Heart left ventricle (tissue), 16 donors: ENCODE results near the gene MAPKAP1. TPM values are rescaled to one million over a fixed set of nuclear protein-coding genes. Genes with fewer than 3 reads are reported as not detected.

Experiments
- ATAC-seq, 4 donors: fragments of 200-7000 bp; cut with Tn5 transposase; one replicate each; pipeline ENCODE4 v1.9.1; 2020 to 2022; ENCODE audit warnings: moderate library complexity in 4 of 4, mild to moderate bottlenecking in 3 of 4, moderate number of reproducible peaks in 1 of 4
- DNase-seq, 5 donors: peaks; one replicate each; pipeline ENCODE4 v3.0.0-alpha.2; 2020
- H3K27ac ChIP-seq, 12 donors: fragments of 200-600 bp; sonication (generic) in 4 of 12; one replicate each; pipeline versions ENCODE4 v1.5.0 to v1.8.0; 2016 to 2022; ENCODE audit warnings: mild to moderate bottlenecking in 2 of 12
- H3K27me3 ChIP-seq, 9 donors: fragments of 200-600 bp; sonication (generic) in 2 of 9; one replicate each; pipeline versions ENCODE4 v1.5.1 to v1.8.0; 2016 to 2022; ENCODE audit warnings: mild to moderate bottlenecking in 3 of 9
- H3K36me3 ChIP-seq, 9 donors: fragments of 200-600 bp; sonication (generic) in 2 of 9; one replicate each; pipeline versions ENCODE4 v1.5.0 to v1.8.0; 2018 to 2022; ENCODE audit warnings: mild to moderate bottlenecking in 2 of 9
- H3K4me1 ChIP-seq, 12 donors: fragments of 200-600 bp; sonication (generic) in 4 of 12; one replicate each; pipeline versions ENCODE4 v1.5.0 to v1.8.0; 2016 to 2022; ENCODE audit warnings: mild to moderate bottlenecking in 3 of 12
- H3K4me3 ChIP-seq, 12 donors: fragments of 200-600 bp; sonication (generic) in 4 of 12; one replicate each; pipeline versions ENCODE4 v1.5.0 to v1.8.0; 2017 to 2022; ENCODE audit warnings: mild to moderate bottlenecking in 9 of 12, moderate library complexity in 4 of 12
- H3K9me3 ChIP-seq, 12 donors: fragments of 200-600 bp; sonication (generic) in 4 of 12; one replicate each; pipeline versions ENCODE4 v1.5.0 to v1.8.0; 2016 to 2022; ENCODE audit warnings: mild to moderate bottlenecking in 1 of 12
- CTCF ChIP-seq, 12 donors: fragments of 200-600 bp; sonication (generic) in 4 of 12; IDR thresholded peaks; one replicate each; pipeline versions ENCODE4 v1.5.0 to v1.8.0; 2018 to 2022; ENCODE audit warnings: antibody characterized with exemption in 12 of 12, mild to moderate bottlenecking in 5 of 12
- POLR2A ChIP-seq, 2 donors: fragments of 450-650 bp; IDR thresholded peaks; one replicate each; pipeline ENCODE4 v1.6.1; 2017; ENCODE audit warnings: antibody characterized with exemption in 2 of 2, mild to moderate bottlenecking in 2 of 2, moderate library complexity in 2 of 2
- WGBS, 4 donors: extraction: QIAGEN DNeasy Blood & Tissue Kit in 2 of 4; methylation state at CpG; one replicate each; pipeline versions ENCODE4 v1.1.5 to v1.1.7; 2013 to 2018; 5-methylcytosine and 5-hydroxymethylcytosine counted together
- intact Hi-C, 10 donors: fragments of 100-400 bp; cut with DNase I; formaldehyde crosslinking; loops; one replicate each; pipeline versions ENCODE4 v1.11.1 to v1.14.2; 2022
- polyA plus RNA-seq, 2 donors: library from polyadenylated mRNA; stranded (reverse); fragments of 200-250 nt; gene quantifications; one replicate each; pipeline ENCODE4 v1.2.3, GENCODE V29; 2013
- total RNA-seq, 9 donors: library from RNA; depleted of rRNA in 2 of 9; stranded (reverse); fragments of >200 nt in 2 of 9; fragmentation: NEBNext Ultra II Directional in 3 of 9; extraction: Animal tissue kit (Norgen Biotek cat#: 25700) in 3 of 9; gene quantifications; one replicate each; pipeline versions ENCODE4 v1.1.0 to v1.2.4, GENCODE V29; 2016 to 2023
- donor health status: ischemic (EF 13 %, LVEDD 7.1; RV severe dilation, severe dysfunction).
- donor health status: healthy with polysubstance abuse.
- donor health status: DM: no; HTN: yes; CAD: no.
- donor health status: DM: no; HTN: no; CAD: no.
- donor health status: ischemic (EF 25% LVEDD 6.9; RV normal size, moderate dysfunction).
- donor health status: ischemic (EF 25% LVEDD 5.7; RV mildly dilated, moderate dysfunction).
- donor health status: healthy.
- donor health status: DM: yes; HTN: yes; CAD: no.
- donor health status: ischemic (EF 35%, LVEDD 5.7; RV mildly dilated, moderate dysfunction).
- donor health status: nonischemic (EF 11% LVEDD 7.7; RV severe dilation, severe dysfunction).
- donor health status: DM: yes; HTN: yes; CAD: no.
- donor health status: PGD.
- donor health status: ischemic (EF 29% LVEDD 5.4; RV normal size, mild dysfunction).
- donor health status: nonischemic (EF 23%, LVEDD 6.1; RV moderate dilation, normal function).

The MAPKAP1 gene
- total and polyA plus RNA-seq, 11 donors = 76.2 to 145 (median 124) TPM

- no peak overlapping the region for H3K4me3 ChIP-seq
- no peaks in the 10 kb centered on the region for H3K36me3 ChIP-seq
- WGBS, 4 donors = 95 to 98% (median 97%) methylated on average over 7 of the region's 7 CpGs
- no peak for ATAC-seq
- H3K4me1 ChIP-seq = peaks cover 0 to 49% (median 17%) of the 10 kb centered on the region in 12 donors
- intact Hi-C loops = no loop called here
- no peaks in the 10 kb centered on the region for H3K9me3 ChIP-seq
- DNase-seq = no peak
- peak overlapping the region in 1 of 12 donors; percentile 89 for H3K27ac ChIP-seq
- no peaks in the 10 kb centered on the region for H3K27me3 ChIP-seq
- TF ChIP-seq CTCF (IDR thresholded peaks at IDR 0.05) (no peak), POLR2A (IDR thresholded peaks at IDR 0.05) (no peak)
These were observed 62.0 kb downstream of the MAPKAP1 start for GRCh38 chr9:125644819-125645507.

- no peak for ATAC-seq
- WGBS, 4 donors = 98 to 100% (median 100%) methylated on average over 1 of the region's 1 CpG
These were observed 64.7 kb downstream of the MAPKAP1 start for GRCh38 chr9:125642311-125642710.

GRCh38 chr9:125639057-125639456, 68.0 kb downstream of the MAPKAP1 start:
- TF ChIP-seq CTCF (IDR thresholded peaks at IDR 0.05) = no peak
- TF ChIP-seq POLR2A (IDR thresholded peaks at IDR 0.05) = no peak

More at GRCh38 chr9:125642311-125642710, 64.7 kb downstream of the MAPKAP1 start:
- no peak for DNase-seq
- TF ChIP-seq POLR2A (IDR thresholded peaks at IDR 0.05) (no peak), CTCF (IDR thresholded peaks at IDR 0.05) (no peak)
- Histone ChIP-seq H3K4me1 (peaks cover 0 to 42% (median 12%) of the 10 kb centered on the region in 12 donors), H3K27ac (no peak overlapping the region), H3K27me3 (no peaks in the 10 kb centered on the region), H3K36me3 (no peaks in the 10 kb centered on the region), H3K9me3 (no peaks in the 10 kb centered on the region), H3K4me3 (no peak overlapping the region)
- intact Hi-C loops = no loop called here

GRCh38 chr9:125638239-125639045, 68.6 kb downstream of the MAPKAP1 start:
- no peak for ATAC-seq
- TF ChIP-seq CTCF (IDR thresholded peaks at IDR 0.05) (no peak), POLR2A (IDR thresholded peaks at IDR 0.05) (no peak)
- H3K9me3 ChIP-seq = no peaks in the 10 kb centered on the region
- H3K27me3 ChIP-seq = no peaks in the 10 kb centered on the region
- intact Hi-C loops = loop anchor here in 3 of 10 donors (5.0 to 10.0 kb wide), 4 partner anchors 76 to 224 kb away; no protein-coding TSS in a partner anchor
- H3K27ac ChIP-seq = no peak overlapping the region
- peaks cover 0 to 55% (median 20%) of the 10 kb centered on the region in 12 donors for H3K4me1 ChIP-seq
- no peaks in the 10 kb centered on the region for H3K36me3 ChIP-seq
- DNase-seq = no peak
- H3K4me3 ChIP-seq = no peak overlapping the region
- 83 to 87% (median 86%) methylated on average over 7 of the region's 7 CpGs for WGBS, 4 donors

More at GRCh38 chr9:125639057-125639456, 68.0 kb downstream of the MAPKAP1 start:
- 92 to 95% (median 93%) methylated on average over 4 of the region's 4 CpGs for WGBS, 4 donors
- Histone ChIP-seq H3K36me3 (no peaks in the 10 kb centered on the region), H3K4me1 (peaks cover 0 to 48% (median 15%) of the 10 kb centered on the region in 12 donors), H3K27ac (no peak overlapping the region), H3K4me3 (no peak overlapping the region), H3K27me3 (no peaks in the 10 kb centered on the region), H3K9me3 (no peaks in the 10 kb centered on the region)
- ATAC-seq = no peak
- intact Hi-C loops = loop anchor here in 3 of 10 donors (5.0 to 10.0 kb wide), 4 partner anchors 77 to 224 kb away; no protein-coding TSS in a partner anchor
- DNase-seq = no peak
